HL-60 (cell line): ENCODE measurements around the gene BRIP1.

Experiments used
- DNase-seq, 2 experiments: peaks; one replicate each; pipeline ENCODE4 v3.0.0-alpha.2; 2010 to 2020; ENCODE audit warnings: low read depth in 1 of 2, low spot score in 1 of 2
- H3K27ac ChIP-seq: fragments of 250-450 bp; sonication (Bioruptor Pico); replicated peaks from 2 replicates; pipeline ENCODE4 v1.5.1; 2020; ENCODE audit warnings: mild to moderate bottlenecking, moderate library complexity
- H3K27me3 ChIP-seq: fragments of 250-450 bp; sonication (Bioruptor Pico); 2 replicates; pipeline ENCODE4 v1.5.1; 2021; ENCODE audit warnings: mild to moderate bottlenecking, moderate library complexity; ENCODE audit not compliant: insufficient read depth, poor library complexity, severe bottlenecking
- H3K4me3 ChIP-seq: replicated peaks from 2 replicates; pipeline ENCODE4 v1.5.1; 2011; ENCODE audit warnings: mild to moderate bottlenecking, control low read depth, low read length; ENCODE audit not compliant: insufficient read depth
- GABPA ChIP-seq: IDR thresholded peaks from 2 replicates; pipeline ENCODE4 v1.6.1; 2012; ENCODE audit warnings: low read depth
- POLR2AphosphoS5 ChIP-seq: IDR thresholded peaks from 2 replicates; pipeline ENCODE4 v1.6.1; 2012; ENCODE audit warnings: low read depth
- SPI1 ChIP-seq: IDR thresholded peaks from 2 replicates; pipeline ENCODE4 v1.6.1; 2012; ENCODE audit warnings: low read depth, mild to moderate bottlenecking, borderline replicate concordance
- TF ChIP-seq, protein P1 (sequence below): IDR thresholded peaks from 2 replicates; pipeline ENCODE4 v1.6.1; 2012; ENCODE audit warnings: low read depth; ENCODE audit not compliant: insufficient replicate concordance
- TF ChIP-seq, protein P2 (sequence below): IDR thresholded peaks from one replicate; pipeline ENCODE4 v1.5.1; 2011; ENCODE audit warnings: low read length, control low read depth, inconsistent platforms; ENCODE audit not compliant: insufficient read depth

BRIP1 gene

DNA sequence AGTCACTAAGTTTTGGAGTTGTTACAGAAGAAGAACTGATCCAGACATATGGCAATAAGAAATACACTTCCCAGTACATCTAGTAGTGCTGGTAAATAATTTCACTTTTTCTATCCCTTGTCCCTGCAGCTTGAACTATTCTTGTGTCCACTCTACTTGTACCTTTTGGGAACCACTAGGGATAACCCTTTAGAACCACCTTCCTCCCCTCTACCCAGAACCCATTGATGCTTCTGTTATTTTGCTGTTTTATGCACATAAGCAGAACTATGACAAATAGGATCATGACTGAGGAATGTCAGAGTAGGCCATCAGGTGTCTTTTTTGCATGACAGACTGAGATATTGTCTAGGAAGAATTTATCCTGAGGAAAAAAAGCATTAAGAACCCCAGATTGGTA lies 125.1 kb downstream of the BRIP1 start:
- TF ChIP-seq, protein P1, sequence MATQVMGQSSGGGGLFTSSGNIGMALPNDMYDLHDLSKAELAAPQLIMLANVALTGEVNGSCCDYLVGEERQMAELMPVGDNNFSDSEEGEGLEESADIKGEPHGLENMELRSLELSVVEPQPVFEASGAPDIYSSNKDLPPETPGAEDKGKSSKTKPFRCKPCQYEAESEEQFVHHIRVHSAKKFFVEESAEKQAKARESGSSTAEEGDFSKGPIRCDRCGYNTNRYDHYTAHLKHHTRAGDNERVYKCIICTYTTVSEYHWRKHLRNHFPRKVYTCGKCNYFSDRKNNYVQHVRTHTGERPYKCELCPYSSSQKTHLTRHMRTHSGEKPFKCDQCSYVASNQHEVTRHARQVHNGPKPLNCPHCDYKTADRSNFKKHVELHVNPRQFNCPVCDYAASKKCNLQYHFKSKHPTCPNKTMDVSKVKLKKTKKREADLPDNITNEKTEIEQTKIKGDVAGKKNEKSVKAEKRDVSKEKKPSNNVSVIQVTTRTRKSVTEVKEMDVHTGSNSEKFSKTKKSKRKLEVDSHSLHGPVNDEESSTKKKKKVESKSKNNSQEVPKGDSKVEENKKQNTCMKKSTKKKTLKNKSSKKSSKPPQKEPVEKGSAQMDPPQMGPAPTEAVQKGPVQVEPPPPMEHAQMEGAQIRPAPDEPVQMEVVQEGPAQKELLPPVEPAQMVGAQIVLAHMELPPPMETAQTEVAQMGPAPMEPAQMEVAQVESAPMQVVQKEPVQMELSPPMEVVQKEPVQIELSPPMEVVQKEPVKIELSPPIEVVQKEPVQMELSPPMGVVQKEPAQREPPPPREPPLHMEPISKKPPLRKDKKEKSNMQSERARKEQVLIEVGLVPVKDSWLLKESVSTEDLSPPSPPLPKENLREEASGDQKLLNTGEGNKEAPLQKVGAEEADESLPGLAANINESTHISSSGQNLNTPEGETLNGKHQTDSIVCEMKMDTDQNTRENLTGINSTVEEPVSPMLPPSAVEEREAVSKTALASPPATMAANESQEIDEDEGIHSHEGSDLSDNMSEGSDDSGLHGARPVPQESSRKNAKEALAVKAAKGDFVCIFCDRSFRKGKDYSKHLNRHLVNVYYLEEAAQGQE = no peak
- TF ChIP-seq POLR2AphosphoS5 (no peak), SPI1 (no peak), GABPA (no peak)
- TF ChIP-seq, protein P2, sequence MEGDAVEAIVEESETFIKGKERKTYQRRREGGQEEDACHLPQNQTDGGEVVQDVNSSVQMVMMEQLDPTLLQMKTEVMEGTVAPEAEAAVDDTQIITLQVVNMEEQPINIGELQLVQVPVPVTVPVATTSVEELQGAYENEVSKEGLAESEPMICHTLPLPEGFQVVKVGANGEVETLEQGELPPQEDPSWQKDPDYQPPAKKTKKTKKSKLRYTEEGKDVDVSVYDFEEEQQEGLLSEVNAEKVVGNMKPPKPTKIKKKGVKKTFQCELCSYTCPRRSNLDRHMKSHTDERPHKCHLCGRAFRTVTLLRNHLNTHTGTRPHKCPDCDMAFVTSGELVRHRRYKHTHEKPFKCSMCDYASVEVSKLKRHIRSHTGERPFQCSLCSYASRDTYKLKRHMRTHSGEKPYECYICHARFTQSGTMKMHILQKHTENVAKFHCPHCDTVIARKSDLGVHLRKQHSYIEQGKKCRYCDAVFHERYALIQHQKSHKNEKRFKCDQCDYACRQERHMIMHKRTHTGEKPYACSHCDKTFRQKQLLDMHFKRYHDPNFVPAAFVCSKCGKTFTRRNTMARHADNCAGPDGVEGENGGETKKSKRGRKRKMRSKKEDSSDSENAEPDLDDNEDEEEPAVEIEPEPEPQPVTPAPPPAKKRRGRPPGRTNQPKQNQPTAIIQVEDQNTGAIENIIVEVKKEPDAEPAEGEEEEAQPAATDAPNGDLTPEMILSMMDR = no peak
- Histone ChIP-seq H3K27me3 (no peaks in the 10 kb centered on the region), H3K4me3 (no peak overlapping the region), H3K27ac (no peak overlapping the region)
- DNase-seq = no peak

DNA sequence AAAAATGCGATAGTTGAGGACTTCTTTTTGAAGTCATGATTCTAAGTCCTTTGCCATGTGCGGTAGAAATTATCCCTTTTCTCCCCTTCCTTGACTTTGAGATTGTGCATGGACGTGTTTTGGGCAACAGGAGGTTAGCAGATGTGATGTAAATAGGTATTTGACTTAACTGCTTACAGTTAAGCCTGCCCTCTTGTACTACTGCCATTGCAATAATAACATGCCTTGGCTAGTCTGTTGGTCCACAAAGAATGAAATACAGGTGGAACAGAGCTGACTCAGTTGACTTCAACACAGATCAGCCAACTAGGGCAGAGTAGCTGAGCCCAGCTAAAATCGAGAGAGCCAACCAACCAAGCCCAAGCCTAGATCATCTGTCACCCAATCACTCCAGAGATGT lies 125.5 kb downstream of the BRIP1 start:
- Histone ChIP-seq H3K27me3 (no peaks in the 10 kb centered on the region), H3K27ac (no peak overlapping the region), H3K4me3 (no peak overlapping the region)
- no peak for DNase-seq
- TF ChIP-seq, protein P2 = no peak
- TF ChIP-seq POLR2AphosphoS5 = no peak
- TF ChIP-seq SPI1 = no peak
- TF ChIP-seq, protein P1 = no peak
- TF ChIP-seq GABPA = no peak

DNA sequence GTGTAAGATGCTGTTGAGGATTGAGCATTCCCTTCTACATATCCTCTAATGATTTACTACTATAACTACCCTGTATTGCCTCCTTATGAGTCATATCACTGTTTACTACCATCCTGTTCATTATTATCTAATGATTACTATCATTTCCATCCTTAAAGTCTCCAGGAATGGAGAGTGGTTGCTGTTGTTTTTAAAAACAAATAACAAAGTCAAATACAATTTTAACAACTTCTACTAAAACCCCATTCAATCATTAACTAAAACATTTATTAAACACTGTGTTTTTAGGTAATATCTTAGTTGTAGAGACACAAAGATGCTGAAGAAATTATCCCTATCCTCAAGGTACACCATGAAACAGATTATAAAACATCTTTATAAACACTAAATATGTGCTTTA lies 126.9 kb downstream of the BRIP1 start:
- no peak for DNase-seq
- no peaks in the 10 kb centered on the region for H3K27me3 ChIP-seq
- TF ChIP-seq, protein P1 = no peak
- TF ChIP-seq POLR2AphosphoS5 (no peak), GABPA (no peak), SPI1 (no peak)
- TF ChIP-seq, protein P2 = no peak
- no peak overlapping the region for H3K27ac ChIP-seq
- no peak overlapping the region for H3K4me3 ChIP-seq
